ENCODE data around the gene SH3TC1. TPM values are rescaled to one million over a fixed set of nuclear protein-coding genes. Genes with fewer than 3 reads are reported as not detected.

The SH3TC1 gene
- total RNA-seq, 1 donor from 2014 or later = 73.1 TPM

GRCh38 chr4:8152865-8153257 is 46.2 kb upstream of the SH3TC1 start:
- ATAC-seq (no peak), DNase-seq (no peak)
- intact Hi-C loops (cut with DNase I) = no loop called here
- TF ChIP-seq, protein P1, sequence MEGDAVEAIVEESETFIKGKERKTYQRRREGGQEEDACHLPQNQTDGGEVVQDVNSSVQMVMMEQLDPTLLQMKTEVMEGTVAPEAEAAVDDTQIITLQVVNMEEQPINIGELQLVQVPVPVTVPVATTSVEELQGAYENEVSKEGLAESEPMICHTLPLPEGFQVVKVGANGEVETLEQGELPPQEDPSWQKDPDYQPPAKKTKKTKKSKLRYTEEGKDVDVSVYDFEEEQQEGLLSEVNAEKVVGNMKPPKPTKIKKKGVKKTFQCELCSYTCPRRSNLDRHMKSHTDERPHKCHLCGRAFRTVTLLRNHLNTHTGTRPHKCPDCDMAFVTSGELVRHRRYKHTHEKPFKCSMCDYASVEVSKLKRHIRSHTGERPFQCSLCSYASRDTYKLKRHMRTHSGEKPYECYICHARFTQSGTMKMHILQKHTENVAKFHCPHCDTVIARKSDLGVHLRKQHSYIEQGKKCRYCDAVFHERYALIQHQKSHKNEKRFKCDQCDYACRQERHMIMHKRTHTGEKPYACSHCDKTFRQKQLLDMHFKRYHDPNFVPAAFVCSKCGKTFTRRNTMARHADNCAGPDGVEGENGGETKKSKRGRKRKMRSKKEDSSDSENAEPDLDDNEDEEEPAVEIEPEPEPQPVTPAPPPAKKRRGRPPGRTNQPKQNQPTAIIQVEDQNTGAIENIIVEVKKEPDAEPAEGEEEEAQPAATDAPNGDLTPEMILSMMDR (IDR thresholded peaks at IDR 0.05) = no peak
- no peaks in the 10 kb centered on the region for H3K9me3 ChIP-seq
- H3K36me3 ChIP-seq = no peaks in the 10 kb centered on the region
- H3K4me1 ChIP-seq = peaks cover 5% of the 10 kb centered on the region
- H3K27ac ChIP-seq = no peak overlapping the region
- peaks cover 9% of the 10 kb centered on the region for H3K27me3 ChIP-seq (ENCODE audit: low read depth)
- H3K4me3 ChIP-seq = no peak overlapping the region

DNA sequence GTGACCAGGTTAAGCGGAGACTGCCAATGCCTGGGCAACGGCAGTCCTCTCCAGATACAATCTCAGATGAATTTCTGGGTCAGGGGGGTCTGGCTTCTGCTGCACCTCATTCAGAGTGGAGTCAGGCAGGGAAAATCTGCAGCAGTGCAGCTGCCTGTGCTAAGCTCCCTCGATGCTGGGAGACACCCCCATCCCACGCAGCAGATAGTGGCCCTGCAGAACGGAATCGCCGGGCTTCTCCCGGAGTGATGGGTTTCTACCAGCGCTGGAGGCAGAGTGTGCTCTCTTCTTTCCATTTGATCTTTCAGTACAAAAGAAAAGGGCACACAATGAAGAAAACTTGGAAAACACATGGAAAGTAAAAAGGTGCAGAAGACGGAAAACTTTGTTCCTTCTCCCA is 45.6 kb upstream of the SH3TC1 start:
- intact Hi-C loops (cut with DNase I) = no loop called here
- TF ChIP-seq, protein P1 (IDR thresholded peaks at IDR 0.05) = no peak
- Histone ChIP-seq H3K4me3 (no peak overlapping the region), H3K27ac (no peak overlapping the region), H3K9me3 (no peaks in the 10 kb centered on the region), H3K4me1 (peaks cover 8% of the 10 kb centered on the region), H3K27me3 (ENCODE audit: low read depth) (peaks cover 12% of the 10 kb centered on the region), H3K36me3 (no peaks in the 10 kb centered on the region)
- ATAC-seq (no peak), DNase-seq (no peak)

- DNase-seq = no peak
- intact Hi-C loops (cut with DNase I) = no loop called here
- TF ChIP-seq, protein P1 (IDR thresholded peaks at IDR 0.05) = no peak
- H3K27me3 ChIP-seq (ENCODE audit: low read depth) = peaks cover 12% of the 10 kb centered on the region
- no peak overlapping the region for H3K27ac ChIP-seq
- H3K4me1 ChIP-seq = peaks cover 18% of the 10 kb centered on the region
- H3K9me3 ChIP-seq = no peaks in the 10 kb centered on the region
- H3K4me3 ChIP-seq = no peak overlapping the region
- no peak for ATAC-seq
- H3K36me3 ChIP-seq = no peaks in the 10 kb centered on the region
These were observed 44.0 kb upstream of the SH3TC1 start for GRCh38 chr4:8155048-8155447.

DNA sequence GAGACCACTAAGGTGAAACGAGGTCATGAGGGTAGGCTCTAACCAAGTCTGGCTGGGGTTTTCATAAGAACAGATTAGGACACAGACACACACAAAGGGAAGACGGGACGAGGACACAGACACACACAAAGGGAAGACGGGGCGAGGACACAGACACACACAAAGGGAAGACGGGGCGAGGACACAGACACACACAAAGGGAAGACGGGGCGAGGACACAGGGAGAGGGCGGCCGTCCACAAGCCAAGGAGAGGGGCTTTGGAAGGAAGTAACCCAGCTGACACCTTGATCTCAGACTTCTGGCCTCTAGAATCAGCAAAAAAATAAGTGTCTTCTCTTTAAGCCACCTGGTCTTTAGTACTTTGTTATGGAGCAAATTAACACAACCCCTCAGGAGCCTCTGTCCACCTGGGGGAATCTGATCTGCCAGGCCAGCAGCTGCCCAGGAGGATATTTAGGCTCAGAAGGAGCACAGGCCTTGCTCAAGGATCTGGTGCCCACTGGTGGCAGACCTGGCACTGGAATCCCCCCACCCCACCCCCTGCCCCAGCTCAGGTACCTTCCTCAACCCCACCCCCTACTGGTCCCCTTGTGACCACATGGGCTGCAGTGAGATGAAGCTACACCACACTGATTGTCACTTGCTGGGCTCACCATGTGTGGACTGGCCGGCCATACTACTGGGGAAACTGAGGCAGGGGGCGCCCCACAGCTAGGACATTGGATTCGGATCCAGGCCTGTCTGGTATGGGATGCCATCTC is 43.2 kb upstream of the SH3TC1 start:
- Histone ChIP-seq H3K4me1 (peaks cover 20% of the 10 kb centered on the region), H3K9me3 (no peaks in the 10 kb centered on the region), H3K27me3 (ENCODE audit: low read depth) (peaks cover 12% of the 10 kb centered on the region), H3K27ac (no peak overlapping the region), H3K4me3 (no peak overlapping the region), H3K36me3 (no peaks in the 10 kb centered on the region)
- intact Hi-C loops (cut with DNase I) = no loop called here
- TF ChIP-seq, protein P1 (IDR thresholded peaks at IDR 0.05) = no peak
- no peak for DNase-seq
- no peak for ATAC-seq

DNA sequence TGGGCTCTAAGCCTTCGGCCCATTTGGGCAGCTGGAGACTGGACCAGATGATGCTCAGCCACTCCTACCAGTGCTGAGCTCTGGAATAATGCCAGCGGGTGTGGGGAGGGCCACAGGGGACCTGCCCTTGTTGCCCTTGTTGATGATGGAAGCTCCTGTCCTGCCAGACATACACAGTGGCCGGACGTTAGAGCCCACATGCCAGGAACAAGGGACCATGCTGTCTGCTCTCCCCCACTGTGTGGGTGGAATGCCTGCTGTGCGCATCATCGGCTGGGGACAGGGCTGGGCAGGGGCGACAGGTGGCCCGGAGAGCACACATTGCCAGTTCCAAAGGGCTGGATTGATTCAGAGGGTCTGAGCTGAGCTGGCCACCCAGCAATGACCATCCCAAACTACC is 42.5 kb upstream of the SH3TC1 start:
- Histone ChIP-seq H3K36me3 (no peaks in the 10 kb centered on the region), H3K4me1 (peaks cover 20% of the 10 kb centered on the region), H3K27ac (no peak overlapping the region), H3K9me3 (no peaks in the 10 kb centered on the region), H3K27me3 (ENCODE audit: low read depth) (peaks cover 12% of the 10 kb centered on the region), H3K4me3 (no peak overlapping the region)
- TF ChIP-seq, protein P1 (IDR thresholded peaks at IDR 0.05) = no peak
- intact Hi-C loops (cut with DNase I) = no loop called here
- ATAC-seq (no peak), DNase-seq (no peak)
